GM21447 (cell line): ENCODE measurements around the gene TIAM2.
A peak's percentile ranks its signal among the peaks of the same experiment; 100 is the strongest.

Source experiments
- ATAC-seq: cut with Tn5 transposase; IDR thresholded peaks from one replicate; pipeline ENCODE4 v1.9.1; 2021; ENCODE audit not compliant: unreplicated experiment

TIAM2 gene

DNA sequence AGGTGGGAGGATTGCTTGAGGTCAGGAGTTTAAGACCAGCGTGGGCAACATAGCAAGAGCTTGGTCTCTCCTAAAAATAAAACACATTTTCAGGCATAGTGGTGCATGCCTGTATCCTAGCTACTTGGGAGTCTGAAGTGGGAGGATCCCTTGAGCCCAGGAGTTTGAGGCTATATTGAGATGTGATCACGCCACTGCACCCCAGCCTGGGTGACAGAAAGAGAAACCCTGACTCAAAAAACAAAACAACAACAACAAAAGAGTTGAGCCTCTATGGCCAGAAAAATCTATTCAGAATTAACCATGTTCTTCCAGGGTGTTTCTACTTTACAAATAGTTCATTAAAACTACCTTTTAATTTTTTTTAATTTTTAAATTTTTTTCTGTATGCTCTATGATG, 60.6 kb downstream of the TIAM2 start:
- no peak for ATAC-seq

DNA sequence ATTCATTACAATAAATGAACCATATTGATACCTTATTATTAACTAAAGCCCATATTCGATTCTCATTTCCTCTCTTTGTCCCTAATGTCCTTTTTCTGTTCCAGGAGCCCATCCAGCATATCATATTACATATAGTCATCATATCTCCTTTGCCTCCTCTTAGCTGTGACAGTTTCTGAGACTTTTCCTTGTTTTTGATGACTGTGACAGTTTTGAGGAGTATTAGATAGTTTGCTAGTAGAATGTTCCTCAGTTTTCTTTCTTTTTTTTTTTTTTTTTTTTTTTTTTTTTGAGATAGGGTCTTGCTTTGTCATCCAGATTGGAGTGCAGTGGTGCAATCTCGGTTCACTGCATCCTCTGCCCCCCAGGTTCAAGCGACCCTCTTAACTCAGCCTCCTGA, 61.6 kb downstream of the TIAM2 start:
- ATAC-seq = no peak

DNA sequence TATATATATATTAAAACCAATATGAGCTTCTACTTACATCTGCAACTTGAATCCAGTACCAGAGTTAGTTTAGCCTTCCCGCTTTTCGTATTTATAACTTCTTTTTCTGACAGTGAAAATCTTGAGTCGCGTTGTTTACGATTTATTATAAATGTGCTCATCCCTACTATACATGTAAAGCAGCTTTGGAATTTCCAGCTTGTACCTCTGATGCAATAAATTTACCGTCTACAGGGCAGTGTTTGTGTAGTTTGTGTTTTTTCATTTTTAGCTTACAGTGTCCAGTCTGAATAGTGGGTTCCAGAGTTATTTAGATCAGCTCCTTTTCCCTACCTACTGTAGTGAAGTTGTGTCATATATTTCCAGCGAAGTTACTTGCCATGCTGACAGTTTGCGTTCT, 66.3 kb downstream of the TIAM2 start:
- no peak for ATAC-seq

DNA sequence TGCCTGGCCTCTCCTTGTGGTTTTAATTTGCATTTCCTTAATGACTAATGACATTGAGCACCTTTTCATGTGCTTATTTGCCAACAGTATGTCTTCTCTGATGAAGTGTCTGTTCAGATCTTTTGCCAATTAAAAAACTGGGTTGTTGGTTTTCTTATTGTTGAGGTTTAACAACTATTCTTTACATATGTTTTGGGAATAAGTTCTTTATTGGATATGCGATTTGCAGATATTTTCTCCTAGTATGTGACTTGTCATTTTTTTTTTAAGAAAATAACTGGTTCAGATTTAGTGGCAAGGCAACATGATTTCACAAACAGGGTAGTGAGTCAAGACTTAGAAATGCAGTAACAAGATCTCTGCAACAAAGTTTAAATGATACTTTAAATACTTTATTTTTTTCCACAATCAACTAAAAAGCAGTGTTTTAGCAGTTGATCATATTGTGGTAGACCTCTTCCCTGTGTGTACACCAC, 67.8 kb downstream of the TIAM2 start:
- no peak for ATAC-seq

DNA sequence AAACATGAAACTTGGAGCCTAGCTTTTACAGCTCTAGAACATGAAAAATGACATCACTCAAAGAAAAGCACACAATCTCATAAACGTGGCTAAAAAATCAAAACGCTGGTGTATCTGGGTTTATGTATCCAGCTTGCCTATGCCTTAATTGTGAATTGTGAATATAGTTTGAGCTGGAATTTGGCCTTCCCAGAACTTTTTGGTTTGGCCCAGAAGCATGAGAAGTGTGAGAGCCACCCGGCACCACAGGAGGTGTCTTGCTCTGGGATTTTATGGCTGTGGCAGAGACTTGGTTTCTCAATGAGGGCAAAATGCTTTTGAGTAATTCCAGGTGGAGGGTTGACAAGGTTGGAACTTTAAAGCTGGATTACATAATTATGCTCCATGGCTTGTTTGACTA, 69.2 kb downstream of the TIAM2 start:
- ATAC-seq = no peak

DNA sequence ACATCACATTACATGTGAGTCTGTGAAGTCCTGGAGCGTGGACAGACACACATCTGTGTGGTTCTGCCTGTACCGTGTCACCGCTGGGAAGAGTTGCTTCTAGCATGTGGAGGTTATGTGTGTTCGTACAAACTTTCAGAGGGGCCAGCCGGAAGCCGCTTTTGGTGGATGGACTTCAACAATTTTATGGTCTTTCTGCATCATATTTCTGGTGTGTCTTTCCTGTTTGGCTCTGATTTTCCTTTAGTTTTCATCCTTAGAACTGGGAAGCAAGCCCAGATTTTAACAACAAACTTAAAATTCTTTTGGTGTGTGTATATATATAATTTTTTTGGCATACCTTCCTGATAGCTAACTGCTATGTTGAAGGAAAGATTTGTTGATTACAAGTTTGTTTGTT, 71.2 kb downstream of the TIAM2 start:
- no peak for ATAC-seq

DNA sequence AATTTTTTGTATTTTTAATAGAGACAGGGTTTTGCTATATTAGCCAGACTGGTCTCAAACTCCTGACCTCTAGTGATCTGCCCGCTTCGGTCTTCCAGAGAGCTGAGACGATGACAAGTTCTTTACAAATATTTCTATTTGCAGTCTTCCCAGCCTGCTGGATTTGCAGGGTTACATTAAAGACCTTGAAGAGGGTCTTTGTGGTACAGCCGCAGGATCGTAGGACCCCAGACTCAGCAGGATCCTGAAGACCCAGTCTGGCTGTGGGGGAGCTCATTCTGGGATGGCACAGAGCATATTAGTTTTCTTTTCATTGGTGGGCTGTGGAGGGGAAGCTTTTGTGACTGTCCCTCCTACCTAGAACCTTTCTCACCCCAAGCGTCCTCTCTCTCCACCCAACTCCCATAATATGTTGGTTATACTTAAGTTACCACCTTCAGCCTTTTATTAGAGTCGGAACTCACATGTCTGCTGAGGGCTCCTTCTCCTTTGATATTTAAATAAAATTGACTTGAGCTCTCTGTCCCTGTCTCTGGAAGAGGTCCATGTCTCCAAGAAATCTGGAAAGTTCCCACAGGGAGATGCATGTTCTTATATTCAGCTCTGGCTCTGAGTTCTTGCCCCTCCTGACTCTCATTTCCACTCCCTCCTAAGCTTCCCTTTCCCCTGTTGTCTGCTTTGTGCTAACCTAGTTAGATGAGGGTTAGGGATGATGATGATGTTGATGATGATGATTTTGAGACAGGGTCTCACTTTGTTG, 72.0 kb downstream of the TIAM2 start:
- no peak for ATAC-seq

DNA sequence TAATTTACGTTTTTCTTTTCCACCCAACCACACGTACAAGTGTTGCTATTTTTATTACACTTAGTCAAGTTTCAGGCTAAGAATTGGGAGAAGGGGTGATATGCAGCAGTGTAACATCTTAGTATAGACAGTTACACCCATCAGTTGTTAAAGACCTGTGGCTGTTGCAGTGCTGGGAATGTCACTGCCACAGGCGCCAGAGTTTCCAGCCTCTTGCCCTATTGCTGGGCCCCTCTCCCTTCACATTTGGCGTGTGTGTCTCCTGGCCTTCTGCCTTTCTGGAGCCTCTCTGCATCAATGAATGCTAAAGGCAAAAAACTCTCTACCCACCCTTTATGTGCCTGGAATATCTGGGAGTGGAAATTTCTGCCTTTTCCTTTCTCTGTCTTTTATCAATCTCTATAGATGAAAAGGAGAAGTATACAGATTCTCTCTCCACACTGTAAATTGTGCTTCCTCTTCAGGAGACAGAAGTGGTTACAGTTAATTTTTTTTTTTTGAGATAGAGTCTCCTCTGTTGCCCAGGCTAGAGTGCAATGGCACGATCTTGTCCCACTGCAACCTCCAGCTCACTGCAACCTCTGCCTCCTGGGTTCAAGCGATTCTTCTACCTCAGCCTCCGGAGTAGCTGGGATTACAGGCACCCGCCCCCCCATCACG, 73.0 kb downstream of the TIAM2 start:
- no peak for ATAC-seq

DNA sequence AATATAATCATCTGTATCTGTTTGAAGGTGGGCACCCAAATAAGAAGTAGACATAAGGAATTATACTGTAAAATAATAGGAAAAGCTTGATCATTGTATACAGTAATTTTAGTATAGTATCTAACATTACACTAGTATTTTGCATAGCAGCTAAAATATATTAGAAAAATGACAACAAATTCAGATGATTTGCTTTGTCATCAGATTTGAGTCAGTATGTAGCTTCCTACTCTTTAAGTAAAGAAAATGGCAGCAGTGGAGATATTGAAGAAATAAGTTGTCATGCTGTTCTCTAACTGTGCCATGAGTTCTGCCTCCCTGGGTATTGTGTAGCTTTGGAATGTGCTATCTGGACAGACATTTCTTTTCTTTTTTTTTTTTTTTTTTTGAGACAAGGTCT, 74.4 kb downstream of the TIAM2 start:
- ATAC-seq = no peak

DNA sequence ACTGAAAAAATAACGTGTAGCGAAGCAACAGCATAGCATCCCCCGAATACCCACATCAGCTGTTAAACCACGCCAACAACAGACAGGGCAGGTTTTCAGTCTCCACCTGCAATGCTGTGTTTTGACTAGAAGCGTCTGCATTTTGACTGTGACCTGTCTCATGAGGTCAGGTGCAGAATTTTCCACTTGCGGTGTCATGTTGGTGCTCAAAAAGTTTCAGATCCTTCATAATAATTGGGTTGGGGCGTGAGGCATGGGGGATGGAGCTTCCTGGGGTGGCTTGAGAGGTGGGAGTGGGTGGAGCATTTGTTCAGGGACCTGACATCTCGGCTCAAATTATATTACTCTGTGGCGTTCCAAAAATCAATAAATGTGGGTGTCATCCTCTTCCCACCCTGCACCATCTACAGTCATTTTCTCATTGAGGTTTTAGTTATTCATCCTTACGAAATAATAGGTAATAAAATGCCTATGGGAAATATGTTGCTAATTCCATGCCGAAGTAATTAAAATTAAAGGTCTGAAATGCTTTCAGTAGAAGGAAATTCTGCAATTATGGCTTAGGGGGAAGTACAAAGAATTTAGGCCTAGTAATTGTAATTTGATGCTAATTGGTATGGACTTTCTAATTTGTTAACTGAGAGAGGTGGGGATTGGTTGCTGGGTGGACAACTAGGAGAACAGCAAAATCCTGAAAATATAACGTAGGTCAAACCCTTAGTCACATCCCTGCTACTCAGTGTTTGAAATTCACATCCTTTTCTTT, 81.0 kb downstream of the TIAM2 start:
- no peak for ATAC-seq

DNA sequence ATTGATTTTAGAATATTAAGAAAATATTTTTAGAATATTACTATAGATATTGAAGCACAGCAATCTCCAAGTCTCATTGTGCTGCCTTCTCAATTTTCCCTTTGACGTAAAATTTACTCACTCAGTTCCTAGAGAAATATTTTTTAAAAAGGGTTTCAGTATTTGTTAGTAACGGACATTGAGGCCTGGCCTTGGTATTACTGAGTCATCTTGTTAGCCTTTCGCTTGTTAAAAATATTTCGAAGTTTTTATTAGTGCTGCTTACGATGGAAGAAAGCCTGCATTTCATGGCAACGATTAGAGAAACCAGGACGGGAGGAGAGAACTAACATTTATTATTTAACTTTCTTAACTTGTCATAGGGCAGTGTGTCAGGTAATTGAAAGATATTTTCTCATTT, 82.2 kb downstream of the TIAM2 start:
- no peak for ATAC-seq

DNA sequence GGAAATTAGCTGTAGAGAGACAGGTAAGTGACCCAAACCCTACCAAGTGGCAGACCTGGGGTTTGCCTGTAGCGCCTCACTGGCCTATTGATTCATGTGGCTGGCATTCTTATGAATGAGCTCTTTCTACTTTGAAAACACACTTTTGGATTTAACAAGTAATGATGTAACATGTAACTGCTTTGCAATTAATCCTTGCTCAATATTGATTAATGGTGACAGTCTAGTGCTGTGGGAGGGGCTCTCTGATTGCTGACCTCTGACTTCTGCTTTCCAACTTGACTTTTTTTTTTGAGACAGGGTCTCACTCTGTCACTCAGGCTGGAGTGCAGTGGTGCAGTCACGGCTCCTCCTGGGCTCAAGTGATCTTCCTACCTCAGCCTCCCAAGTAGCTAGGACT, 82.7 kb downstream of the TIAM2 start:
- no peak for ATAC-seq

DNA sequence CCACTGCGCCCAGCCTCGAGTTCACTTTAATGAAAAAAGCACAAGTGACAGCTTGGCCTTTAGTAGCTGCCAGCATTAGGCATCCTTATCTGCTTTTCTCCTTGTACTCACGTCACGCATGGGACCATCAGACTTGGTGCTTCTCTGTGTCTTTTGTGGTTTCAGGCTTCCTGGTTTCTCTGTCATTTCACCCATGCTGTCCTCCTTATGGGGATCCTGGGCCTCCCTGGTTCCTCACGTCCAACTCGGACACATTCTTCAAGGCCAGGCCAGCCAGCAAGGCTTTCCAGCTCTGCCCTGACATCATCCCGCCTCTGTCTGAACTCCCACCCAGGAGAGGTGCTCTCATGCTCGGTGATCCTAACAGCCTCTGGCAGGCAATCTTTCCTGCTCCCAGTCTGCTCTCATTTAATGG, 83.2 kb downstream of the TIAM2 start:
- no peak for ATAC-seq

DNA sequence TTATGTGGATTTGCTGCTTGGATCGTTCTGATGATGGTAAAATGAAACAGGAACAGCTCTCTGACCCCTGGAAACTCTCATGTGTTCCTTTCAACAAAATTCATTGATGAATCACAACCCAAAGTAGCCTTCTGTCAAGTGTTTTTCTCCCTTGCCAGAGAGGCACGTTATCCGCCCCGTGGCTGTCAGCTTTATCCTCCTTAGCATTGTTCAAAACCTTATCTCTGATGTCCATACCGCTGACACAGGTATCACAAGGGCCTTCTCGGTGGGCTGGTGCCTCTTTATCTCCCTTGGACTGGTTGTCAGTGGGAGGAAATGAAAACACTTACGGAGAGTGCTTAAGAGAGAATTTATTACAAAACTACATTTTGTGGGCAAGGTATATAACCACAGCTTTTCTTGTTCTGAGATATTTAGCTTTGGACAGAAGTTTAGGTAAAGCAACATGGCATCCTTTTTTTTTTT, 84.9 kb downstream of the TIAM2 start:
- peak; percentile 54 for ATAC-seq

DNA sequence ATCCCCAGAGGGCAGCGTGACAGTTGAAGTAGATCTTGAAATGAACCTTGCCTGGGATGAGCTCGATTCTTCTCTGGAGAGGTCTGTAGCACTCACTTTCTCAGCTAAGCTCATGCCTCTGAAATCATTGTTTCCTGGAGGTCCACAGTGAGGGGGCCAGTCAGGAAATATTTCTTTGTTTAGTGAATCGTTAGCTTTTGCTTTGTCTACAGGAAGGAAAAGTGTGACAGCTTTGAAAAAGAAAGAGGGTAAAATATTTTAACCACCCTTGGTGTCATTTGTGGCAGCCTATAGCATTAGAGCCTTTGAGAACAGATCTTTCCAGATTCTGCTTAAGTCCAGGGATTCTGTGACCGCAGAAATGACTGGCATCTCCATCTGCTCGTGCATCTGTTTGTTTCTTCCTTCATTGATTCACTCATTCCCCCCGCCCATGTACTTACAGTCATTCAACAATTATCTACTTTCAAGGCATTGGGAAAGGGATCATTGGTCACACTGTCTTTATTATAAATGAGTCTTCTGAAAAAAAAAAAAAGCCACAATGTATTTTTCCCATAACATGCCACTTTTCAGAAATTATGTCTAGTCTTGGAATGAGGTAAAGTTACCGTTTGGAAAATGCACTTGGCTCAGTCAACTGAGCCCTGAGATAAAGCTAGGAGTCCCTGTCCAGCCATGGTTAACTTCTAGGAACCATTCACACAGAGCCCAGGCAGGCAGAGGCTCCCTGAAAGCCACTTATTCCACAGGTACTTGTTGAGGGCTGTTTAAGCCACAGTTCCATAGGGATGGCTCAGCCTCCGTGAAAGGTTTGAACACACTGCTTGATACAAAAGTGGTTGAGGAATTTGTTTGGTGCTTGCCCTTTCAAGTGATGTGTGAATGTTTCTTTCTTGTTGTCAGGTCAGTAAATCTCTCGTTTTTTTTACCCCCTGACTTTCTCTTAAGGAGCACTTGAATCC, 86.0 kb downstream of the TIAM2 start:
- ATAC-seq = no peak

DNA sequence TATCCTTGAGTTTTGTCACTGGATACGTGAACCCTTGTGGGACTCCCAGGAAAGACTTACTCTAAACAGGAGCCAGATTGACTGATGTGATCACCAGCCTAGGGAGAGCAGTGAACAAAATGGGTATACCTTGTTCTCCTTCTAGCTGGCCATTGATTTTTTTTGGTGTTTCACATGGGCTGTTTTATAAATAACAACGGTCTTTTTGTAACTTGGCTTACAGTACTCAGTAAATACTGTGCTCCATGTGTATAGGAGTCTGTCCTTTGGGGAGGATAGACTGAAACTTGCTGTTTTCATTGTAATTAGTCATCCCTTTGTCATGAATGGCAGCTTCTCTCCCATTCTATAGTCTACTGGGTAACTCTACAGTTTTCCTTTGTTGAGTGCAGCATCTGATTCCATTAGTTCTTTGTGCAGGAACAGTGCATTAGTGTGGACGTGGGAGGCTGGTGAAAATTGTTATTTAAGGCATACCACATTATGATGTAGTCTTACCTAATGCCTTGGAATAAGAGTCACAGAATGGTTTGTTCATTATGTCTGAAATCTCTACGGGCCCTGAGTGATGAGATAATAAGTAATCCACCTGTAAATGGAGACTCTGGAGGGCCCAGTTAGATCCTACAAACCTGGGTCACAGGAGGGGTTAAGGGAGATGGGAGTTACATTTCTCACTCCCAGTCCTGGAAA, 89.5 kb downstream of the TIAM2 start:
- ATAC-seq = no peak

DNA sequence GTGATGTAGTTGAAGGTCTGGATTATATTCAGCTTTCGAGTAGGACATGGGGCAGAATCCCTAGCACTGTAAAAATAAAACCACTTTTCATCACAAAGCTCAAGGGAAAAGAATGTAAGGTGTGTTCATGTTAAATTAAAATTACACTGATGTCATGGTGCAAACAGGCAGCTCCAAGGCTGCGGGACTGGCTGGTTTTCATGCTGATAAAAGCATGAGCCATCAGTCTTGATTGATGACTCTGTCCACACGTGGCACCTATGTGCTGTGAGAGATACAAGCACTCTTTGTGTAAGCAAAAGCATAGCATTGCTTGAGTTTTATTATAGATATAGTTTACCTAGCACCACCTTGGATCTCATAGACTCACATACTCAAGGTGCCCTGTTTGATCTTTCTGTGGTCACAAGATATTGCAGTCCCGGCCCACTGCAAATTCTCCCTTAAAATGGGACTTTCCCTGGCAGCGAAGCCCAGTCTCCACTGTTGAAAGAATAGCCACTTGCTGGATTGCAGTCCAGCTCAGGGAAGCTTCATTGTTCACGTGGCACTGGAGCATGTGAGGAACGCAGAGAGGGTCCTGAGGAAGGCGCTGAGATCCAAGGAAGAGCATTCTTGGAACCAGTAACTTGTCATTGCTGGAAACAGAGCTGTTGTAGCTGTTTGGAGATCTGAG, 90.6 kb downstream of the TIAM2 start:
- ATAC-seq = no peak

DNA sequence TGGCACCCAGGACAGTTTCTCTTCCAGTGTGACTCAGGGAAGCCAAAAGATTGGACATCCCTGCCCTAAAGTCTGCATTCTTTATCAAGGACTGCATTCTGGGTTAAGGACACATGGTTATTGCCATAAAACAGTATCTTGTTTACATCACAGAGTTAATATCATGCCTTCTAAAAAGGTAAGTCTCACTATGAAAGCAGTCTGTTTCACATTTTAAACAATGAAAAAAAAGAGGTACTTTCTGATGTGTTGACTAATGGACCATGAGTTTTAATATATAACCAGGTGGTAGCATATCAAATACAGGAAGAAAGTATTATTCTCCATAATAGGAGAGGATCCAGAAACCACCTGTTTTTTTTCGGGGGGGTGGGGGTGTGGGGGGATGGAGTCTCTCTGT, 93.7 kb downstream of the TIAM2 start:
- ATAC-seq = no peak

DNA sequence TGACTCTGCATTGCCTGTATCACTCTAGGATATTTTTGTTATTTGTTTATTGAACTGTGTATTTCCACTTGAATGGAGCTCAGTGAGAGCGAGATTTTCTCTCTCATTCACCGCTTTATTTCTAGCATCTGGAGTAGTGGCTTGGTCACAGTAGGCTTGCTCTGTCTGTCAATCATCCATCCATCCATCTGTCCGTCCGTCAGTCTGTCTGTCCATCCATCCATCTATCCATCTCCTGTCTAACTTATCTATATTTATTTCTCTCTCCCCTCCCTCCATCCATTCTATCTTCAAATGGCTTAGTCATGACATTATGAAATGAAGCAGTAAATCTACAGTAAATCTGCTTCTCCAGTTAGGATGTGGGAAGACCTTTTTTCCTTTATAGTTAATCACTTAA, 94.6 kb downstream of the TIAM2 start:
- ATAC-seq = no peak

DNA sequence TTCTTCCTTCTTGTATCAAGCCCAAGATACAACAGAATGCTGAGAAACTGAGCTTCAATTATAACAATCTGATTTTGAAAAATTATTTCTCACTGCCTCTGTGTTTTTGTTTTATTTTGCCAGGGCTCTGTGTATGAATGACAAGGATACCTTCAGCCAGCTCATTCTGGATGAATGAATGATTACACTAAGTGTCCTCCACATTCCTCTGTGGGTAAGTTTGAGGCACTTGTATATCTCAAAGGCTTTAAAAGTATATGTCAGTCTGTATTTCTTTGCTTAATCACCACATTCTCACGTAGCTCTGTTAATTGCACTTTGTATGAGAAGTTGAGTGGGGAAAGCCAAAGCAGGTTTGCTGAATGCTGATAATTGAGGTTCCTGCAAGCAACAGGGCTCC, 95.1 kb downstream of the TIAM2 start:
- no peak for ATAC-seq
